ENCODE measurements around the gene PLEKHG2. TPM values are rescaled to one million over a fixed set of nuclear protein-coding genes. Genes with fewer than 3 reads are reported as not detected.

The PLEKHG2 gene
- total RNA-seq, 2 experiments from 2014 or later, result 30.4 to 65.9 TPM

GRCh38 chr19:39435499-39436349, 23.3 kb downstream of the PLEKHG2 start, which contains the start of gene RPS16:
Gene RPS16 (minus strand): TSS chr19:39435949. CDS start chr19:39435895, 54 bp downstream.
- TF ChIP-seq, protein P1, sequence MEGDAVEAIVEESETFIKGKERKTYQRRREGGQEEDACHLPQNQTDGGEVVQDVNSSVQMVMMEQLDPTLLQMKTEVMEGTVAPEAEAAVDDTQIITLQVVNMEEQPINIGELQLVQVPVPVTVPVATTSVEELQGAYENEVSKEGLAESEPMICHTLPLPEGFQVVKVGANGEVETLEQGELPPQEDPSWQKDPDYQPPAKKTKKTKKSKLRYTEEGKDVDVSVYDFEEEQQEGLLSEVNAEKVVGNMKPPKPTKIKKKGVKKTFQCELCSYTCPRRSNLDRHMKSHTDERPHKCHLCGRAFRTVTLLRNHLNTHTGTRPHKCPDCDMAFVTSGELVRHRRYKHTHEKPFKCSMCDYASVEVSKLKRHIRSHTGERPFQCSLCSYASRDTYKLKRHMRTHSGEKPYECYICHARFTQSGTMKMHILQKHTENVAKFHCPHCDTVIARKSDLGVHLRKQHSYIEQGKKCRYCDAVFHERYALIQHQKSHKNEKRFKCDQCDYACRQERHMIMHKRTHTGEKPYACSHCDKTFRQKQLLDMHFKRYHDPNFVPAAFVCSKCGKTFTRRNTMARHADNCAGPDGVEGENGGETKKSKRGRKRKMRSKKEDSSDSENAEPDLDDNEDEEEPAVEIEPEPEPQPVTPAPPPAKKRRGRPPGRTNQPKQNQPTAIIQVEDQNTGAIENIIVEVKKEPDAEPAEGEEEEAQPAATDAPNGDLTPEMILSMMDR (conservative IDR thresholded peaks at IDR 0.05; ENCODE audit: low read length), result no peak
- TF ChIP-seq EZH2phosphoT487 (IDR thresholded peaks at IDR 0.05; ENCODE audit: borderline replicate concordance, low read depth, low read length), result no peak
- Histone ChIP-seq H2AFZ (ENCODE audit: low read length) (no peak within 1 kb of the TSS), H3K4me2 (ENCODE audit: low read length) (peak within 1 kb of the TSS; percentile 95), H3K79me2 (ENCODE audit: insufficient read depth, low read depth, low read length) (peaks cover 36% of the 10 kb centered on the region), H3K4me1 (ENCODE audit: insufficient read depth, low read length, poor library complexity, severe bottlenecking) (peaks cover 56% of the 10 kb centered on the region), H3K36me3 (ENCODE audit: insufficient read depth, low read length) (peaks cover 50% of the 10 kb centered on the region), H3K9me3 (ENCODE audit: low read length) (no peaks in the 10 kb centered on the region), H4K20me1 (ENCODE audit: insufficient read depth, low read length) (peaks cover 17% of the 10 kb centered on the region), H3K4me3 (ENCODE audit: low read depth, low read length, poor library complexity, severe bottlenecking) (peak within 1 kb of the TSS; percentile 97), H3K27ac (ENCODE audit: low read depth, low read length, poor library complexity, severe bottlenecking) (peak within 1 kb of the TSS; percentile 78), H3K9me2 (ENCODE audit: insufficient read depth, low read length) (no peaks in the 10 kb centered on the region)
- peak; percentile 100 for DNase-seq (ENCODE audit: low spot score)
- POLR2A ChIA-PET, result interaction anchor here (0.6 to 1.8 kb wide), 14 partner anchors 8 to 1785 kb away, joined by 3 to 15 read pairs (median 4); partner anchors contain the start of genes EID2B, GMFG, PLEKHG2 and SUPT5H
- intact Hi-C loops (cut with micrococcal nuclease; ENCODE audit: unreplicated experiment), result no loop called here
- BruUV-seq (replicated peaks), result no TSS peak
- CTCF ChIA-PET (ENCODE audit: unreplicated experiment), result interaction anchor here (0.6 to 0.9 kb wide), 2 partner anchors 13 to 1384 kb away, joined by 3 read pairs; no protein-coding TSS in a partner anchor

- CTCF ChIA-PET (ENCODE audit: unreplicated experiment), result interaction anchor here (0.9 kb wide), 1 partner anchor 12 kb away, joined by 3 read pairs; no protein-coding TSS in a partner anchor
- intact Hi-C loops (cut with micrococcal nuclease; ENCODE audit: unreplicated experiment), result no loop called here
- peaks cover 36% of the 10 kb centered on the region for H3K79me2 ChIP-seq (ENCODE audit: insufficient read depth, low read depth, low read length)
- peak overlapping the region; percentile 95 for H3K4me2 ChIP-seq (ENCODE audit: low read length)
- peaks cover 62% of the 10 kb centered on the region for H3K4me1 ChIP-seq (ENCODE audit: insufficient read depth, low read length, poor library complexity, severe bottlenecking)
- H3K9me2 ChIP-seq (ENCODE audit: insufficient read depth, low read length), result no peaks in the 10 kb centered on the region
- H3K36me3 ChIP-seq (ENCODE audit: insufficient read depth, low read length), result peaks cover 44% of the 10 kb centered on the region
- H4K20me1 ChIP-seq (ENCODE audit: insufficient read depth, low read length), result peaks cover 17% of the 10 kb centered on the region
- TF ChIP-seq EZH2phosphoT487 (IDR thresholded peaks at IDR 0.05; ENCODE audit: borderline replicate concordance, low read depth, low read length), result no peak
- TF ChIP-seq, protein P1 (conservative IDR thresholded peaks at IDR 0.05; ENCODE audit: low read length), result no peak
- no peaks in the 10 kb centered on the region for H3K9me3 ChIP-seq (ENCODE audit: low read length)
- DNase-seq (ENCODE audit: low spot score), result no peak
- no peak overlapping the region for H2AFZ ChIP-seq (ENCODE audit: low read length)
- POLR2A ChIA-PET, result interaction anchor here (0.6 to 1.8 kb wide), 13 partner anchors 9 to 1786 kb away, joined by 3 to 15 read pairs (median 4); partner anchors contain the start of genes EID2B, GMFG, PLEKHG2 and SUPT5H
- peak overlapping the region; percentile 78 for H3K27ac ChIP-seq (ENCODE audit: low read depth, low read length, poor library complexity, severe bottlenecking)
- TSS peak; percentile 99 for BruUV-seq (replicated peaks)
- H3K4me3 ChIP-seq (ENCODE audit: low read depth, low read length, poor library complexity, severe bottlenecking), result peak overlapping the region; percentile 97
Observed at GRCh38 chr19:39436350-39436716, 23.9 kb downstream of the PLEKHG2 start.

Measured in OCI-LY7 (cell line).